CD4-positive, alpha-beta T cell treated with Interleukin-12 subunit alpha and Interleukin-12 subunit beta, for 1 hour (primary cell): ENCODE measurements around the gene CMTM6.
A peak's percentile ranks its signal among the peaks of the same experiment; 100 is the strongest.
"Not testable (repeated sequence)": the region's sequence is repeated elsewhere in the genome, so short reads cannot be mapped to it uniquely, and the experiment has no call there.

Source experiments
- DNase-seq: peaks from one replicate; pipeline ENCODE4 v3.0.0-alpha.2; 2020

CMTM6 gene

GRCh38 chr3:32498992-32499391 is 3.7 kb downstream of the CMTM6 start:
- no peak for DNase-seq

GRCh38 chr3:32498252-32498651 is 4.4 kb downstream of the CMTM6 start:
- DNase-seq: no peak

GRCh38 chr3:32495609-32496008 is 7.0 kb downstream of the CMTM6 start:
- DNase-seq: no peak

- no peak for DNase-seq
Observed at GRCh38 chr3:32495085-32495484, 7.6 kb downstream of the CMTM6 start.

GRCh38 chr3:32493437-32494414 is 8.9 kb downstream of the CMTM6 start:
- DNase-seq: no peak

- no peak for DNase-seq
Observed at GRCh38 chr3:32492684-32493436, 9.8 kb downstream of the CMTM6 start.

- DNase-seq: no peak
Observed at GRCh38 chr3:32488474-32489008, 14.1 kb downstream of the CMTM6 start.

GRCh38 chr3:32487781-32488473 is 14.7 kb downstream of the CMTM6 start:
- no peak for DNase-seq

GRCh38 chr3:32484436-32484835 is 18.2 kb downstream of the CMTM6 start:
- DNase-seq: no peak

GRCh38 chr3:32483772-32484171 is 18.9 kb downstream of the CMTM6 start:
- DNase-seq: no peak

- no peak for DNase-seq
Observed at GRCh38 chr3:32482693-32483092, 20.0 kb downstream of the CMTM6 start.

GRCh38 chr3:32481791-32482631 is 20.6 kb downstream of the CMTM6 start:
- DNase-seq: no peak

- DNase-seq: no peak
Observed at GRCh38 chr3:32480604-32481003, 22.0 kb downstream of the CMTM6 start.

GRCh38 chr3:32474201-32474600 is 28.5 kb downstream of the CMTM6 start:
- no peak for DNase-seq

- DNase-seq: not testable (repeated sequence)
Observed at GRCh38 chr3:32472151-32472550, 30.5 kb downstream of the CMTM6 start.

- DNase-seq: no peak
Observed at GRCh38 chr3:32471246-32471645, 31.4 kb downstream of the CMTM6 start.

GRCh38 chr3:32470362-32470761 is 32.3 kb downstream of the CMTM6 start:
- no peak for DNase-seq

GRCh38 chr3:32469151-32469874 is 33.3 kb downstream of the CMTM6 start:
- DNase-seq: no peak

GRCh38 chr3:32467333-32468070 is 35.1 kb downstream of the CMTM6 start:
- DNase-seq: peak; percentile 80

- DNase-seq: not testable (repeated sequence)
Observed at GRCh38 chr3:32466808-32467207, 35.8 kb downstream of the CMTM6 start.

GRCh38 chr3:32464726-32465125 is 37.9 kb downstream of the CMTM6 start:
- DNase-seq: not testable (repeated sequence)
